HG03135 (cell line): ENCODE data around the gene ZNF445.
"Not testable (repeated sequence)": the region's sequence is repeated elsewhere in the genome, so short reads cannot be mapped to it uniquely, and the experiment has no call there.

Source experiments
- ATAC-seq: cut with Tn5 transposase; IDR thresholded peaks from one replicate; pipeline ENCODE4 v1.9.1; 2021; ENCODE audit warnings: mild to moderate bottlenecking, moderate library complexity; ENCODE audit not compliant: unreplicated experiment

Gene ZNF445

GRCh38 chr3:44411031-44411645 lies 66.3 kb downstream of the ZNF445 start:
- no peak for ATAC-seq

- no peak for ATAC-seq
Observed at GRCh38 chr3:44409640-44410410, 67.6 kb downstream of the ZNF445 start.

DNA sequence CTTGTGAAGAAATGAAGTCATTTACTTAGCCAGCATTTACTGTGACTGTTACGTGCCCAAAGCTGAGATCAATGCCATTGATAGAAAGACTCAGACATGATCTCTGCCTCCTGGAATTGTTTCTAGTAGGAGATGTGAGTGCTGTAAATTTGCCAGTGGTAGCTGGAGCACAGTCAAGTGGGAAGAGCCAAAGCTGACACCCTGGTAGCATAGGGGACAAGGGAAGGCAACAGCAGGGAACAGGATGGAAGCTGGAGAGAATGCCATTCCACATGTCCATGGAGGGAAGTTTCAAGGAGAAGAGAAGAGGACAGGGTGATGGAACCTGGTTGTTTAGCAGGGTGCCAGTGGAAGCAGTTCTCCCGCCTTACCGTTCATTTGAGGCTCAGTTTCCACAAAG lies 74.9 kb downstream of the ZNF445 start:
- ATAC-seq: no peak

DNA sequence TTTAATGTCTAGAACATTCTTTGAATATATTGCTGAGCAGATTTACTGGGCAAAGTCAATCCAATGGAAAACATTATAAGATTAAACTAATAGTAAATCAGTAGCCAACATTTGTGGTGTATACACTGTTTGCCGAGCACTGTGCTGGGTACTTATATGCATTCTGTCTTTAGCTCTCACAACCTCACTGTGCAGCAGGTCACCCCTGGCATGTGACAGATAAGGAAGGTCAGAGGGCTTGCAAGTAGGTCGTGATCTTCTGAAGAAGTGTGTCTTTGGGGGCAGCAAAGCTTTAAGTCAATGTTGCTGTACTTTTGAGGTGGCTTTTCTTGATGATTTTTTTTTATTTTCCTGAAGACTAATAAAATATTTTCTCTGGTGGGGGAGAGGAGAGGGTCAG lies 76.7 kb downstream of the ZNF445 start:
- ATAC-seq: no peak

GRCh38 chr3:44398853-44399252 lies 78.6 kb downstream of the ZNF445 start:
- ATAC-seq: no peak

- ATAC-seq: not testable (repeated sequence)
Observed at GRCh38 chr3:44398271-44398670, 79.2 kb downstream of the ZNF445 start.

DNA sequence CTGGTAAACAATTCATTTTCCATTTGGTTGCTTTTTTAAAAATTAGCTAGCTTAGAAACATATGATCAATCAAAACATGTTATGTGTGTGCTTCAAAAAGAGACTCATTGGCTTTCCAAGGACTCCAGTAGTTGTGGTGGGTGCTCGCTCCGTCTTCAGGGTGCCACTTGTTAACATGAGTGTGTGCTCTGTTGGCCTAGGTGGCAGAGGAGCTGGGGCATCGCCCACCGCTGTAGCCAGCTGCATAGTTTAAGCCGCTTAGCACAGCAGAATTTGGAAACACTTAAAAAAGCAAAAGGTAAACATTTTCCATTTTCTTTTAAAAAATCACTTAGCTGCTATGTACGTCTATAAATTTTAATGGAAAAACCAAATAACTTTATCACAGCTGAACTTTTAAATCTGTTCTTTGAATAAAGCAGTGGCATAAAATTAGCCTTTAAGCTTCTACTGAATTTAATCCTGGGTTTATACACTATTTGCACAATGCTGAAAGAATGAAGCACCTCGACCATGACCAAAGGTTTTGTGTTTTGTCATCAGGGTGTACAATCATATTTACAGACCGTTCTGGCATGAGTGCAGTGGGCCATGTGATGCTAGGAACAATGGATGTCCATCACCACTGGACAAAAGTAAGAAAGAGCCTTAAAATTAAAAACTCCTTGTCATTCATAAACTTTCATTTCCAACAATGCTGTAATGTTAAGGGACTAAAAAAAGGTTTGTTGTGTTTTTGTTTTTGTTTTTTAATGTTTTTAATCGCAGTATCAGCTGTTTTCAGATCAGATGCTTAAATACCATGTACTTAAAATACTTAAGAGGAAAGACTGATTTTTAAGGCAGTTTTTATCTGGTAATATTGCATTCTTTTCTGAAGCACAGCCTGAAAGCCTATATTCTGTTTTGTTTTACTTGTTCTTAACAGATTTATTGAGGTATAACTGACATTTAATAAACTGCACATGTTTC lies 81.0 kb downstream of the ZNF445 start:
- ATAC-seq: no peak

DNA sequence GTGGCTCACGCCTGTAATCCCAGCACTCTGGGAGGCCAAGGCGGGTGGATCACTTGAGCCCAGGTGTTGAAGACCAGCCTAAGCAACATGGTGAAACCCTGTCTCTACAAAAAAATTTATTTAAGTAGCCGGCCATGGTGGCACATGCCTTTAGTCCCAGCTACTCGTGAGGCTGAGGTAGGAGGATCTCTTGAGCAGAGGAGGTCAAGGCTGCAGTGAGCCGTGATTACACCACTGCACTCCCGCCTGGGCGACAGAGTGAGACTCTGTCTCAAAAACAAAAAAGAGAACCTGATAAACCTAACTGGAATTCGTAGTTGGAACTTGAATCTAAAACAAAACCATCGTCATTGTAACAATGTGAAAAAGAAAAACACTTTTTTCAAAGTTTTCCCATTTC lies 81.8 kb downstream of the ZNF445 start:
- no peak for ATAC-seq

GRCh38 chr3:44392489-44392888 lies 85.0 kb downstream of the ZNF445 start:
- no peak for ATAC-seq

- no peak for ATAC-seq
Observed at GRCh38 chr3:44387404-44387803, 90.1 kb downstream of the ZNF445 start.
